Activated CD8-positive, alpha-beta T cell treated with anti-CD3 and anti-CD28 coated beads for 36 hours (primary cell): Measurements from ENCODE around the gene C9. TPM values are rescaled to one million over a fixed set of nuclear protein-coding genes. Genes with fewer than 3 reads are reported as not detected.
"Not testable (repeated sequence)": the region's sequence is repeated elsewhere in the genome, so short reads cannot be mapped to it uniquely, and the experiment has no call there.

Experiments
- ATAC-seq: fragments of 200-7000 bp; cut with Tn5 transposase; one replicate; pipeline ENCODE4 v1.10.0; 2021; ENCODE audit warnings: mild to moderate bottlenecking, moderate library complexity
- CTCF ChIA-PET: fragments of 350-600 bp; sonication (Branson Sonifier 250); formaldehyde crosslinking; loops from one replicate; lab custom pipeline; 2021; ENCODE audit warnings: antibody characterized with exemption; lab: Charles Lee
- POLR2A ChIA-PET: fragments of 350-600 bp; sonication (Branson Sonifier 250); formaldehyde crosslinking; loops from one replicate; lab custom pipeline; 2021; ENCODE audit warnings: antibody characterized with exemption; lab: Charles Lee
- DNase-seq: peaks from one replicate; pipeline ENCODE4 v3.0.0-alpha.2; 2020
- H3K27ac Mint-ChIP-seq: one replicate; pipeline ENCODE4 v1.8.0; 2021; ENCODE audit warnings: mild to moderate bottlenecking, mixed read lengths
- H3K27me3 Mint-ChIP-seq: one replicate; pipeline ENCODE4 v1.8.0; 2021; ENCODE audit warnings: mixed read lengths
- H3K36me3 Mint-ChIP-seq: one replicate; pipeline ENCODE4 v1.8.0; 2021; ENCODE audit warnings: low read depth, mixed read lengths
- H3K4me1 Mint-ChIP-seq: one replicate; pipeline ENCODE4 v1.8.0; 2021; ENCODE audit warnings: low read depth, mixed read lengths
- H3K4me3 Mint-ChIP-seq: one replicate; pipeline ENCODE4 v1.8.0; 2021; ENCODE audit warnings: mild to moderate bottlenecking, moderate library complexity, mixed read lengths
- H3K9me3 Mint-ChIP-seq: one replicate; pipeline ENCODE4 v1.8.0; 2021; ENCODE audit warnings: mixed read lengths
- CTCF ChIP-seq: fragments of 200-600 bp; IDR thresholded peaks from one replicate; pipeline ENCODE4 v1.8.0; 2022; ENCODE audit warnings: antibody characterized with exemption, mild to moderate bottlenecking
- intact Hi-C: fragments of 100-400 bp; cut with micrococcal nuclease; formaldehyde crosslinking; loops from one replicate; pipeline ENCODE4 v1.10.0; 2022
- total RNA-seq, 2 experiments: library from RNA; stranded (reverse); gene quantifications; one replicate each; pipeline ENCODE4 v1.2.3, GENCODE V29; 2021

Gene C9
- total RNA-seq, 2 experiments from 2014 or later, result not detected

- Mint-ChIP-seq H3K27ac (no peak overlapping the region), H3K27me3 (peaks cover 6% of the 10 kb centered on the region), H3K4me3 (no peak overlapping the region), H3K9me3 (peaks cover 2% of the 10 kb centered on the region), H3K36me3 (peaks cover 2% of the 10 kb centered on the region), H3K4me1 (no peaks in the 10 kb centered on the region)
- TF ChIP-seq CTCF, result no peak
- DNase-seq, result no peak
- ChIA-PET POLR2A (interaction anchor here (0.5 kb wide), 1 partner anchor 56 kb away, joined by 3 read pairs; no protein-coding TSS in a partner anchor), CTCF (interaction anchor here (1.2 kb wide), 1 partner anchor 35 kb away, joined by 3 read pairs; no protein-coding TSS in a partner anchor)
- intact Hi-C loops, result no loop called here
- no peak for ATAC-seq
These were observed 23.8 kb downstream of the C9 start for GRCh38 chr5:39340506-39340905.

GRCh38 chr5:39337252-39337915, 26.9 kb downstream of the C9 start:
- H3K27ac Mint-ChIP-seq, result no peak overlapping the region
- POLR2A ChIA-PET, result interaction anchor here (1.0 kb wide), 1 partner anchor 17 kb away, joined by 3 read pairs; no protein-coding TSS in a partner anchor
- ATAC-seq (no peak), DNase-seq (no peak)
- no peak overlapping the region for H3K4me3 Mint-ChIP-seq
- H3K9me3 Mint-ChIP-seq, result no peaks in the 10 kb centered on the region
- CTCF ChIA-PET, result interaction anchor here (0.9 to 1.8 kb wide), 3 partner anchors 120 to 211 kb away, joined by 3 to 9 read pairs (median 3); no protein-coding TSS in a partner anchor
- intact Hi-C loops, result no loop called here
- no peaks in the 10 kb centered on the region for H3K4me1 Mint-ChIP-seq
- no peaks in the 10 kb centered on the region for H3K36me3 Mint-ChIP-seq
- no peaks in the 10 kb centered on the region for H3K27me3 Mint-ChIP-seq
- TF ChIP-seq CTCF, result no peak

GRCh38 chr5:39334296-39334695, 30.0 kb downstream of the C9 start:
- DNase-seq, intact Hi-C loops, H3K4me1 Mint-ChIP-seq, H3K9me3 Mint-ChIP-seq, H3K4me3 Mint-ChIP-seq, ATAC-seq, H3K36me3 Mint-ChIP-seq, H3K27me3 Mint-ChIP-seq, H3K27ac Mint-ChIP-seq, POLR2A ChIA-PET: not testable (repeated sequence)
- CTCF ChIA-PET, result interaction anchor here (0.6 kb wide), 1 partner anchor 1450 kb away, joined by 3 read pairs; no protein-coding TSS in a partner anchor

- DNase-seq (no peak), ATAC-seq (no peak)
- Mint-ChIP-seq H3K9me3 (no peaks in the 10 kb centered on the region), H3K4me1 (no peaks in the 10 kb centered on the region), H3K4me3 (no peak overlapping the region), H3K36me3 (no peaks in the 10 kb centered on the region), H3K27me3 (no peaks in the 10 kb centered on the region), H3K27ac (no peak overlapping the region)
- ChIA-PET POLR2A (no interaction called here), CTCF (no interaction called here)
- intact Hi-C loops, result no loop called here
- no peak for TF ChIP-seq CTCF
These were observed 31.2 kb downstream of the C9 start for GRCh38 chr5:39333104-39333503.

- Mint-ChIP-seq H3K4me3 (no peak overlapping the region), H3K4me1 (no peaks in the 10 kb centered on the region), H3K27me3 (no peaks in the 10 kb centered on the region), H3K9me3 (no peaks in the 10 kb centered on the region), H3K27ac (no peak overlapping the region), H3K36me3 (no peaks in the 10 kb centered on the region)
- ATAC-seq (no peak), DNase-seq (no peak)
- ChIA-PET CTCF (no interaction called here), POLR2A (no interaction called here)
- TF ChIP-seq CTCF, result no peak
- intact Hi-C loops, result no loop called here
These were observed 32.4 kb downstream of the C9 start for GRCh38 chr5:39331861-39332381.
